ENCODE results near the gene PLPPR1.

The PLPPR1 gene

GRCh38 chr9:101242651-101243050, 214.1 kb downstream of the PLPPR1 start:
- no peak overlapping the region for H3K27ac ChIP-seq
- no peak for TF ChIP-seq ZFX (IDR thresholded peaks at IDR 0.05; ENCODE audit: borderline replicate concordance)

GRCh38 chr9:101246691-101247090, 218.2 kb downstream of the PLPPR1 start:
- TF ChIP-seq ZFX (IDR thresholded peaks at IDR 0.05; ENCODE audit: borderline replicate concordance) = no peak
- no peak for TF ChIP-seq CTCF (IDR thresholded peaks at IDR 0.05)

GRCh38 chr9:101247297-101247696, 218.8 kb downstream of the PLPPR1 start:
- TF ChIP-seq CTCF (IDR thresholded peaks at IDR 0.05) = no peak
- TF ChIP-seq ZFX (IDR thresholded peaks at IDR 0.05; ENCODE audit: borderline replicate concordance) = no peak
- H3K27ac ChIP-seq = no peak overlapping the region

More at GRCh38 chr9:101246691-101247090, 218.2 kb downstream of the PLPPR1 start:
- no peak overlapping the region for H3K27ac ChIP-seq

GRCh38 chr9:101254733-101255433, 226.4 kb downstream of the PLPPR1 start:
- no peak for TF ChIP-seq ZFX (IDR thresholded peaks at IDR 0.05; ENCODE audit: borderline replicate concordance)
- TF ChIP-seq CTCF (IDR thresholded peaks at IDR 0.05) = no peak
- H3K27ac ChIP-seq = no peak overlapping the region

- H3K27ac ChIP-seq = no peak overlapping the region
- TF ChIP-seq CTCF (IDR thresholded peaks at IDR 0.05) (no peak), ZFX (IDR thresholded peaks at IDR 0.05; ENCODE audit: borderline replicate concordance) (no peak)
These were observed 236.2 kb downstream of the PLPPR1 start for GRCh38 chr9:101264727-101265126.

GRCh38 chr9:101265261-101265660, 236.7 kb downstream of the PLPPR1 start:
- no peak for TF ChIP-seq CTCF (IDR thresholded peaks at IDR 0.05)
- no peak for TF ChIP-seq ZFX (IDR thresholded peaks at IDR 0.05; ENCODE audit: borderline replicate concordance)
- no peak overlapping the region for H3K27ac ChIP-seq

GRCh38 chr9:101268426-101268825, 239.9 kb downstream of the PLPPR1 start:
- TF ChIP-seq ZFX (IDR thresholded peaks at IDR 0.05; ENCODE audit: borderline replicate concordance) = no peak
- no peak for TF ChIP-seq CTCF (IDR thresholded peaks at IDR 0.05)
- H3K27ac ChIP-seq = no peak overlapping the region
